Keratinocyte (primary cell): ENCODE measurements around the gene APOBEC3F. TPM values are rescaled to one million over a fixed set of nuclear protein-coding genes. Genes with fewer than 3 reads are reported as not detected.

Experiments used
- DNase-seq: peaks from one replicate; pipeline ENCODE4 v3.0.0-alpha.2; 2011; ENCODE audit warnings: low read depth, missing footprints, low spot score
- FAIRE-seq: peaks from 2 replicates; lab custom pipeline; 2011; peaks lifted over from hg19 to GRCh38; lab: Jason Lieb, UNC
- H2AFZ ChIP-seq: 2 replicates; pipeline ENCODE4 v1.6.0; 2012; ENCODE audit warnings: low read length, control low read depth, inconsistent platforms; ENCODE audit not compliant: control insufficient read depth
- H3K27ac ChIP-seq: 2 replicates; pipeline ENCODE4 v1.5.1; 2011; ENCODE audit warnings: low read length; ENCODE audit not compliant: control insufficient read depth, insufficient read depth
- H3K27me3 ChIP-seq: 3 replicates; pipeline ENCODE4 v1.6.0; 2011; ENCODE audit warnings: low read length; ENCODE audit not compliant: control insufficient read depth, insufficient read depth; ENCODE audit errors: extremely low read depth
- H3K36me3 ChIP-seq, 2 experiments: 2 replicates in 1 of 2; 3 replicates in 1 of 2; pipeline ENCODE4 v1.5.1; 2011; ENCODE audit warnings: low read length in 2 of 2, mild to moderate bottlenecking in 1 of 2; ENCODE audit not compliant: control insufficient read depth in 2 of 2, insufficient read depth in 2 of 2; ENCODE audit errors: extremely low read depth in 1 of 2
- H3K4me1 ChIP-seq: 3 replicates; pipeline ENCODE4 v1.5.1; 2011; ENCODE audit warnings: low read length; ENCODE audit not compliant: control insufficient read depth, insufficient read depth; ENCODE audit errors: extremely low read depth
- H3K4me2 ChIP-seq: 3 replicates; pipeline ENCODE4 v1.6.0; 2011; ENCODE audit warnings: low read depth, low read length; ENCODE audit not compliant: control insufficient read depth, insufficient read depth; ENCODE audit errors: extremely low read depth
- H3K4me3 ChIP-seq, 3 experiments: fragments of 200-600 bp in 1 of 3; sonication (generic) in 1 of 3; 2 replicates in 2 of 3; 3 replicates in 1 of 3; pipeline ENCODE4 v1.5.1; 2011 to 2016; ENCODE audit warnings: low read length in 3 of 3, mild to moderate bottlenecking in 3 of 3, control low read depth in 2 of 3, inconsistent platforms in 1 of 3, low read depth in 1 of 3, mixed read lengths in 1 of 3, mixed run types in 1 of 3, moderate library complexity in 1 of 3; ENCODE audit not compliant: control insufficient read depth in 2 of 3, insufficient read depth in 2 of 3; ENCODE audit errors: extremely low read depth in 1 of 3
- H3K79me2 ChIP-seq: 2 replicates; pipeline ENCODE4 v1.6.0; 2012; ENCODE audit warnings: low read length; ENCODE audit not compliant: control insufficient read depth, insufficient read depth
- H3K9ac ChIP-seq: 3 replicates; pipeline ENCODE4 v1.6.0; 2011; ENCODE audit warnings: low read length; ENCODE audit not compliant: control insufficient read depth, insufficient read depth; ENCODE audit errors: extremely low read depth
- H3K9me1 ChIP-seq: 3 replicates; pipeline ENCODE4 v1.6.0; 2011; ENCODE audit warnings: low read length; ENCODE audit not compliant: control insufficient read depth, insufficient read depth; ENCODE audit errors: extremely low read depth
- H3K9me3 ChIP-seq: 2 replicates; pipeline ENCODE4 v1.5.1; 2012; ENCODE audit warnings: low read depth, low read length; ENCODE audit not compliant: control insufficient read depth
- H4K20me1 ChIP-seq: 3 replicates; pipeline ENCODE4 v1.6.0; 2011; ENCODE audit warnings: low read length; ENCODE audit not compliant: control insufficient read depth, insufficient read depth; ENCODE audit errors: extremely low read depth
- CTCF ChIP-seq, 3 experiments: IDR thresholded peaks in 1 of 3; conservative IDR thresholded peaks in 1 of 3; optimal IDR thresholded peaks in 1 of 3; 2 replicates in 2 of 3; 3 replicates in 1 of 3; pipeline versions ENCODE3 to v1.5.1; 2011; ENCODE audit warnings: low read length in 3 of 3, mild to moderate bottlenecking in 3 of 3, moderate library complexity in 2 of 3, control low read depth in 1 of 3, inconsistent platforms in 1 of 3; ENCODE audit not compliant: insufficient read depth in 2 of 3; ENCODE audit errors: extremely low read depth in 1 of 3
- EZH2 ChIP-seq: IDR thresholded peaks from one replicate; pipeline ENCODE4 v1.6.1; 2012; ENCODE audit warnings: inconsistent platforms, mild to moderate bottlenecking, low read length, moderate library complexity
- dilution Hi-C: fragments of 300-500 bp; cut with MboI; formaldehyde crosslinking; loops from one replicate; pipeline ENCODE4 v1.7.0; 2020; ENCODE audit warnings: low sequenced_read_pairs; ENCODE audit not compliant: extremely low pct_ligation_motif_present
- polyA plus RNA-seq, 5 experiments: library from polyadenylated mRNA; depleted of rRNA in 3 of 5; stranded (reverse) in 3 of 5; stranded (forward) in 1 of 5; unstranded in 1 of 5; fragments of >200 nt; gene quantifications; 1 replicate in 1 of 5; 2 replicates in 3 of 5; 3 replicates in 1 of 5; pipeline versions ENCODE4 v1.2.1 to v1.2.3, GENCODE V29; 2011 to 2012; ENCODE audit warnings: missing spikeins in 2 of 5, low read depth in 1 of 5, low replicate concordance in 1 of 5

The APOBEC3F gene
- polyA plus RNA-seq, 1 donor (not counting 4 experiments of a cell fraction or from before 2014, with no cell fraction given) = 7.9 TPM

- Histone ChIP-seq H2AFZ (no peak overlapping the region), H3K27ac (no peak overlapping the region), H3K27me3 (no peaks in the 10 kb centered on the region), H3K9me1 (no peaks in the 10 kb centered on the region), H3K9me3 (no peaks in the 10 kb centered on the region), H3K36me3 (peaks cover 0 to 2% of the 10 kb centered on the region in 2 experiments), H3K4me1 (no peaks in the 10 kb centered on the region), H3K4me3 (no peak overlapping the region), H3K79me2 (no peaks in the 10 kb centered on the region), H3K4me2 (no peak overlapping the region), H3K9ac (no peak overlapping the region), H4K20me1 (no peaks in the 10 kb centered on the region)
- no peak for TF ChIP-seq EZH2
- TF ChIP-seq CTCF (optimal IDR thresholded peaks at IDR 0.05 in 1 of 3, IDR thresholded peaks at IDR 0.05 in 1 of 3, conservative IDR thresholded peaks at IDR 0.05 in 1 of 3; ENCODE audit: extremely low read depth in 1 of 3, insufficient read depth in 2 of 3, low read length in 3 of 3) = no peak
- DNase-seq = no peak
- dilution Hi-C loops = no loop called here
- no peak for FAIRE-seq
These were observed 12.4 kb upstream of the APOBEC3F start for GRCh38 chr22:39028281-39028680.

- no peak for DNase-seq
- no peaks in the 10 kb centered on the region for H3K9me3 ChIP-seq
- H3K27ac ChIP-seq = no peak overlapping the region
- H3K27me3 ChIP-seq = no peaks in the 10 kb centered on the region
- H3K4me2 ChIP-seq = no peak overlapping the region
- H3K79me2 ChIP-seq = no peaks in the 10 kb centered on the region
- no peak overlapping the region for H3K9ac ChIP-seq
- no peak overlapping the region for H2AFZ ChIP-seq
- no peak overlapping the region for H3K4me3 ChIP-seq
- peaks cover 0 to 2% of the 10 kb centered on the region in 2 experiments for H3K36me3 ChIP-seq
- H4K20me1 ChIP-seq = no peaks in the 10 kb centered on the region
- dilution Hi-C loops = no loop called here
- no peak for FAIRE-seq
- no peaks in the 10 kb centered on the region for H3K4me1 ChIP-seq
- TF ChIP-seq CTCF (optimal IDR thresholded peaks at IDR 0.05 in 1 of 3, IDR thresholded peaks at IDR 0.05 in 1 of 3, conservative IDR thresholded peaks at IDR 0.05 in 1 of 3; ENCODE audit: extremely low read depth in 1 of 3, insufficient read depth in 2 of 3, low read length in 3 of 3) = no peak
- TF ChIP-seq EZH2 = no peak
- H3K9me1 ChIP-seq = no peaks in the 10 kb centered on the region
These were observed 11.4 kb upstream of the APOBEC3F start for GRCh38 chr22:39029227-39029626.
